B cell (primary cell): ENCODE measurements around the gene NTRK2. TPM values are rescaled to one million over a fixed set of nuclear protein-coding genes. Genes with fewer than 3 reads are reported as not detected.

Experiments used
- ATAC-seq: fragments of 200-7000 bp; cut with Tn5 transposase; one replicate; pipeline ENCODE4 v1.10.0; 2021; ENCODE audit warnings: low read depth, mild to moderate bottlenecking, moderate number of reproducible peaks, moderate library complexity
- CTCF ChIA-PET: fragments of 350-600 bp; sonication (Branson Sonifier 250); formaldehyde crosslinking; loops from one replicate; lab custom pipeline; 2021; ENCODE audit warnings: antibody characterized with exemption, inconsistent platforms; lab: Charles Lee
- POLR2A ChIA-PET: fragments of 350-600 bp; sonication (Branson Sonifier 250); formaldehyde crosslinking; loops from one replicate; lab custom pipeline; 2021; ENCODE audit warnings: antibody characterized with exemption; lab: Charles Lee
- DNase-seq: peaks from one replicate; pipeline ENCODE4 v3.0.0; 2013
- H2AFZ ChIP-seq: 2 replicates; pipeline ENCODE4 v1.6.1; 2012; ENCODE audit warnings: mild to moderate bottlenecking, low read depth, low read length; ENCODE audit not compliant: insufficient read depth, poor library complexity, severe bottlenecking
- H3K27ac ChIP-seq, 2 donors: 1 replicate in 1 of 2; 2 replicates in 1 of 2; pipeline ENCODE4 v1.5.1; 2012 to 2013; ENCODE audit warnings: low read length in 2 of 2, mild to moderate bottlenecking in 2 of 2, moderate library complexity in 1 of 2
- H3K27me3 ChIP-seq, 4 experiments: fragments of 200-600 bp in 1 of 4; sonication (generic) in 1 of 4; replicated peaks in 1 of 4; 1 replicate in 2 of 4; 2 replicates in 2 of 4; pipeline versions ENCODE4 v1.6.1 to v1.7.0; 2013 to 2016; ENCODE audit warnings: low read length in 3 of 4, mild to moderate bottlenecking in 2 of 4, mixed read lengths in 1 of 4, moderate library complexity in 1 of 4; ENCODE audit not compliant: insufficient read depth in 4 of 4, control insufficient read depth in 3 of 4; ENCODE audit errors: control extremely low read depth in 1 of 4
- H3K36me3 ChIP-seq, 2 experiments: replicated peaks in 1 of 2; 1 replicate in 1 of 2; 2 replicates in 1 of 2; pipeline versions ENCODE4 v1.6.1 to v1.7.1; 2013; ENCODE audit warnings: low read length in 1 of 2; ENCODE audit not compliant: insufficient read depth in 2 of 2, control insufficient read depth in 1 of 2; ENCODE audit errors: control extremely low read depth in 1 of 2, extremely low read depth in 1 of 2
- H3K4me1 ChIP-seq, 2 donors: fragments of 200-600 bp in 1 of 2; sonication (generic) in 1 of 2; 1 replicate in 1 of 2; 2 replicates in 1 of 2; pipeline versions ENCODE4 v1.5.1 to v1.6.1; 2013 to 2017; ENCODE audit warnings: low read length in 2 of 2; ENCODE audit not compliant: control insufficient read depth in 2 of 2, insufficient read depth in 2 of 2
- H3K4me2 ChIP-seq: replicated peaks from 2 replicates; pipeline ENCODE3; 2012; ENCODE audit warnings: mild to moderate bottlenecking, low read depth, low read length; ENCODE audit not compliant: poor library complexity, severe bottlenecking
- H3K4me3 ChIP-seq, 5 experiments: fragments of 200-600 bp in 1 of 5; sonication (generic) in 1 of 5; 1 replicate in 3 of 5; 2 replicates in 2 of 5; pipeline versions ENCODE4 v1.5.1 to v1.7.0; 2011 to 2016; ENCODE audit warnings: low read length in 4 of 5, mild to moderate bottlenecking in 4 of 5, low read depth in 2 of 5, control low read depth in 1 of 5, moderate library complexity in 1 of 5; ENCODE audit not compliant: insufficient read depth in 1 of 5; ENCODE audit errors: control extremely low read depth in 1 of 5, extremely low read depth in 1 of 5
- H3K79me2 ChIP-seq: fragments of 200-600 bp; sonication (generic); one replicate; pipeline ENCODE4 v1.6.0; 2016; ENCODE audit warnings: low read length; ENCODE audit not compliant: control insufficient read depth, insufficient read depth
- H3K9ac ChIP-seq: fragments of 200-600 bp; sonication (generic); 2 replicates; pipeline ENCODE4 v1.6.1; 2017; ENCODE audit warnings: mild to moderate bottlenecking, low read length, moderate library complexity
- H3K9me3 ChIP-seq, 3 donors: one replicate each; pipeline versions ENCODE4 v1.6.1 to v1.7.1; 2013; ENCODE audit warnings: low read length in 2 of 3; ENCODE audit not compliant: control insufficient read depth in 2 of 3, insufficient read depth in 1 of 3; ENCODE audit errors: control extremely low read depth in 1 of 3
- H4K20me1 ChIP-seq: 2 replicates; pipeline ENCODE4 v1.6.0; 2012; ENCODE audit warnings: mild to moderate bottlenecking, low read length; ENCODE audit not compliant: insufficient read depth, control insufficient read depth, poor library complexity, severe bottlenecking
- H3K27ac Mint-ChIP-seq: one replicate; pipeline ENCODE4 v1.8.0; 2021; ENCODE audit warnings: mixed read lengths
- H3K27me3 Mint-ChIP-seq: one replicate; pipeline ENCODE4 v1.8.0; 2021; ENCODE audit warnings: mixed read lengths
- H3K4me1 Mint-ChIP-seq: one replicate; pipeline ENCODE4 v1.8.0; 2021; ENCODE audit warnings: mixed read lengths
- H3K4me3 Mint-ChIP-seq: one replicate; pipeline ENCODE4 v1.8.0; 2021; ENCODE audit warnings: mixed read lengths
- H3K9me3 Mint-ChIP-seq: one replicate; pipeline ENCODE4 v1.8.0; 2022; ENCODE audit warnings: mixed read lengths; ENCODE audit not compliant: insufficient read depth
- EZH2 ChIP-seq: IDR thresholded peaks from 2 replicates; pipeline ENCODE4 v1.6.1; 2012; ENCODE audit warnings: borderline replicate concordance, low read depth, mild to moderate bottlenecking, moderate library complexity, low read length; ENCODE audit not compliant: insufficient read depth, poor library complexity, severe bottlenecking
- WGBS: methylation state at CpG from one replicate; pipeline ENCODE4 v1.1.5; 2013; ENCODE audit warnings: missing lambda C conversion rate; ENCODE audit not compliant: insufficient coverage; 5-methylcytosine and 5-hydroxymethylcytosine counted together
- intact Hi-C: fragments of 100-400 bp; cut with micrococcal nuclease; formaldehyde crosslinking; loops from one replicate; pipeline ENCODE4 v1.10.0; 2022
- polyA plus RNA-seq: library from polyadenylated mRNA; depleted of rRNA; stranded (reverse); fragments of >200 nt; gene quantifications from 2 replicates; pipeline ENCODE4 v1.2.3, GENCODE V29; 2012
- total RNA-seq, 2 donors: library from RNA; stranded (reverse); fragments of 120-200 nt in 1 of 2; gene quantifications; 1 replicate in 1 of 2; 2 replicates in 1 of 2; pipeline versions ENCODE4 v1.2.3 to v1.2.4, GENCODE V29; 2013 to 2022
- TF ChIP-seq, protein P1 (sequence below): fragments of 200-600 bp; IDR thresholded peaks from one replicate; pipeline ENCODE4 v1.8.0; 2022; ENCODE audit warnings: antibody characterized with exemption, mild to moderate bottlenecking

The NTRK2 gene
- total and polyA plus RNA-seq, 2 donors (not counting 1 experiment from before 2014, with no cell fraction given) = 0.03 to 0.10 TPM

- Mint-ChIP-seq H3K27ac (no peak overlapping the region), H3K4me3 (no peak overlapping the region), H3K4me1 (no peaks in the 10 kb centered on the region), H3K9me3 (no peaks in the 10 kb centered on the region), H3K27me3 (peaks cover 6% of the 10 kb centered on the region)
- ChIA-PET POLR2A (no interaction called here), CTCF (no interaction called here)
- no peaks in the 10 kb centered on the region for H3K27me3 ChIP-seq
- TF ChIP-seq, protein P1, sequence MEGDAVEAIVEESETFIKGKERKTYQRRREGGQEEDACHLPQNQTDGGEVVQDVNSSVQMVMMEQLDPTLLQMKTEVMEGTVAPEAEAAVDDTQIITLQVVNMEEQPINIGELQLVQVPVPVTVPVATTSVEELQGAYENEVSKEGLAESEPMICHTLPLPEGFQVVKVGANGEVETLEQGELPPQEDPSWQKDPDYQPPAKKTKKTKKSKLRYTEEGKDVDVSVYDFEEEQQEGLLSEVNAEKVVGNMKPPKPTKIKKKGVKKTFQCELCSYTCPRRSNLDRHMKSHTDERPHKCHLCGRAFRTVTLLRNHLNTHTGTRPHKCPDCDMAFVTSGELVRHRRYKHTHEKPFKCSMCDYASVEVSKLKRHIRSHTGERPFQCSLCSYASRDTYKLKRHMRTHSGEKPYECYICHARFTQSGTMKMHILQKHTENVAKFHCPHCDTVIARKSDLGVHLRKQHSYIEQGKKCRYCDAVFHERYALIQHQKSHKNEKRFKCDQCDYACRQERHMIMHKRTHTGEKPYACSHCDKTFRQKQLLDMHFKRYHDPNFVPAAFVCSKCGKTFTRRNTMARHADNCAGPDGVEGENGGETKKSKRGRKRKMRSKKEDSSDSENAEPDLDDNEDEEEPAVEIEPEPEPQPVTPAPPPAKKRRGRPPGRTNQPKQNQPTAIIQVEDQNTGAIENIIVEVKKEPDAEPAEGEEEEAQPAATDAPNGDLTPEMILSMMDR = no peak
- H2AFZ ChIP-seq = no peak overlapping the region
- H3K4me2 ChIP-seq = no peak overlapping the region
- H3K79me2 ChIP-seq = no peaks in the 10 kb centered on the region
- no peaks in the 10 kb centered on the region for H3K4me1 ChIP-seq
- intact Hi-C loops = no loop called here
- no peaks in the 10 kb centered on the region for H3K9me3 ChIP-seq
- H3K9ac ChIP-seq = no peak overlapping the region
- H4K20me1 ChIP-seq = no peaks in the 10 kb centered on the region
- no peak for DNase-seq
- no peak overlapping the region for H3K27ac ChIP-seq
- H3K36me3 ChIP-seq = no peaks in the 10 kb centered on the region
- H3K4me3 ChIP-seq = no peak overlapping the region
- WGBS = no CpG with 5 or more reads among the region's 1 CpG
- ATAC-seq = no peak
Observed at GRCh38 chr9:84702471-84702870, 32.9 kb downstream of the NTRK2 start.

DNA sequence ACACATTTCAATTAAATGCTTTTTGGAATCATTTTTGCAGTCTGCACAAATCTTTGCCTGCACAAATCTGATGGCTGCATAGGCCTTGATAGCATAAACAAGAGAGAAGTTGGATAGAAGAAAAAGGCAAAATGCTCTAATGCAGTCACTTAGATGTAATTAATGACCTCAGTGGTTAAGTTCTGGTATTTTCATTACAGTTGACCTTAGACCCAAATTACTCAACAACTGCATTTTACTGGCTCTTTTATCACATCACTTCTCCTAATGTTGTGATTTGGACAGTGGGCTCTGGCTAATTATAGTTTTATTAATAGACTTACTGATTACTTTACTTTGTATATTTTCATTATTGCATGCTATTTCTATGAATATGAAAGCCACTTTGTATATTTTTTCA is 34.3 kb downstream of the NTRK2 start:
- H3K9ac ChIP-seq = no peak overlapping the region
- intact Hi-C loops = no loop called here
- ATAC-seq (no peak), DNase-seq (no peak)
- peaks cover 10% of the 10 kb centered on the region for H3K27me3 Mint-ChIP-seq
- H3K27ac ChIP-seq = no peak overlapping the region
- H3K79me2 ChIP-seq = no peaks in the 10 kb centered on the region
- POLR2A ChIA-PET = no interaction called here
- H3K27me3 ChIP-seq = no peaks in the 10 kb centered on the region
- no peaks in the 10 kb centered on the region for H3K9me3 ChIP-seq
- no peak overlapping the region for H2AFZ ChIP-seq
- no peaks in the 10 kb centered on the region for H4K20me1 ChIP-seq
- TF ChIP-seq, protein P1 = no peak
- TF ChIP-seq EZH2 = no peak
- H3K4me2 ChIP-seq = no peak overlapping the region
- no peaks in the 10 kb centered on the region for H3K9me3 Mint-ChIP-seq
- H3K36me3 ChIP-seq = no peaks in the 10 kb centered on the region
- H3K4me3 ChIP-seq = no peak overlapping the region
- CTCF ChIA-PET = no interaction called here
- H3K4me1 Mint-ChIP-seq = no peaks in the 10 kb centered on the region
- H3K4me3 Mint-ChIP-seq = no peak overlapping the region
- no peaks in the 10 kb centered on the region for H3K4me1 ChIP-seq
- H3K27ac Mint-ChIP-seq = no peak overlapping the region
